ENCODE results near the gene C12orf56. TPM values are rescaled to one million over a fixed set of nuclear protein-coding genes. Genes with fewer than 3 reads are reported as not detected.

C12orf56 gene
- total and polyA plus RNA-seq, 7 donors, result 0.22 to 2.1 (median 0.44) TPM; not detected in 3

DNA sequence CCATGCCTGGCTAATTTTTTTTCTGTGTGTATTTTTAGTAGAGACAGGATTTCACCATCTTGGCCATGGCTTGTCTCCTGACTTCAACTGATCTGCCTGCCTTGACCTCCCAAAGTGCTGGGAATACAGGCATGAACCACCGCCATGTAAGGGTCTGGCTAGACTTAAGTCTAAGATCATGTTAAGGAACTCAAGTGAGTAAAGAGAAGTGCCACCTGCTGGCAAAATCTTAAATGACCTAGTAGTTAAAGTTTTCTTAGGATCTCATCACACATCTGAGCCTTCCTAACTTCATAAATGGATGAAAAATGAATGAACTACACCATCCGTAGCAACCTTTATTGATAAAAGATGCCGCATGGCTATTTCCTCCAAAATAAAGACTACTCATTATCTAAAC is 1.7 kb upstream of the C12orf56 start:
- Histone ChIP-seq H3K4me1 (peaks cover 0 to 10% (median 8%) of the 10 kb centered on the region in 4 donors), H3K9me3 (no peaks in the 10 kb centered on the region), H3K36me3 (no peaks in the 10 kb centered on the region), H3K27ac (no peak overlapping the region), H3K27me3 (peaks cover 14 to 37% (median 18%) of the 10 kb centered on the region in 3 donors), H3K4me3 (no peak overlapping the region)
- no peak for TF ChIP-seq POLR2AphosphoS5 (IDR thresholded peaks at IDR 0.05)
- TF ChIP-seq, protein P1, sequence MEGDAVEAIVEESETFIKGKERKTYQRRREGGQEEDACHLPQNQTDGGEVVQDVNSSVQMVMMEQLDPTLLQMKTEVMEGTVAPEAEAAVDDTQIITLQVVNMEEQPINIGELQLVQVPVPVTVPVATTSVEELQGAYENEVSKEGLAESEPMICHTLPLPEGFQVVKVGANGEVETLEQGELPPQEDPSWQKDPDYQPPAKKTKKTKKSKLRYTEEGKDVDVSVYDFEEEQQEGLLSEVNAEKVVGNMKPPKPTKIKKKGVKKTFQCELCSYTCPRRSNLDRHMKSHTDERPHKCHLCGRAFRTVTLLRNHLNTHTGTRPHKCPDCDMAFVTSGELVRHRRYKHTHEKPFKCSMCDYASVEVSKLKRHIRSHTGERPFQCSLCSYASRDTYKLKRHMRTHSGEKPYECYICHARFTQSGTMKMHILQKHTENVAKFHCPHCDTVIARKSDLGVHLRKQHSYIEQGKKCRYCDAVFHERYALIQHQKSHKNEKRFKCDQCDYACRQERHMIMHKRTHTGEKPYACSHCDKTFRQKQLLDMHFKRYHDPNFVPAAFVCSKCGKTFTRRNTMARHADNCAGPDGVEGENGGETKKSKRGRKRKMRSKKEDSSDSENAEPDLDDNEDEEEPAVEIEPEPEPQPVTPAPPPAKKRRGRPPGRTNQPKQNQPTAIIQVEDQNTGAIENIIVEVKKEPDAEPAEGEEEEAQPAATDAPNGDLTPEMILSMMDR (IDR thresholded peaks at IDR 0.05), result no peak
- TF ChIP-seq EP300 (IDR thresholded peaks at IDR 0.05), result no peak
- TF ChIP-seq POLR2A (IDR thresholded peaks at IDR 0.05), result no peak
- 57 to 84% methylated on average over 3 of the region's 3 CpGs for WGBS, 2 donors
- no peak for DNase-seq
- intact Hi-C loops (cut with DNase I), result no loop called here

- intact Hi-C loops (cut with DNase I), result no loop called here
- peaks cover 0 to 10% (median 8%) of the 10 kb centered on the region in 4 donors for H3K4me1 ChIP-seq
- no peak overlapping the region for H3K4me3 ChIP-seq
- 88% methylated on average over 18 of the region's 18 CpGs for WGBS, 2 donors
- no peak for DNase-seq
- peaks cover 14 to 37% (median 18%) of the 10 kb centered on the region in 3 donors for H3K27me3 ChIP-seq
- no peak overlapping the region for H3K27ac ChIP-seq
- TF ChIP-seq POLR2A (IDR thresholded peaks at IDR 0.05) (no peak), EP300 (IDR thresholded peaks at IDR 0.05) (no peak), POLR2AphosphoS5 (IDR thresholded peaks at IDR 0.05) (no peak)
- TF ChIP-seq, protein P1 (IDR thresholded peaks at IDR 0.05), result no peak
- H3K36me3 ChIP-seq, result no peaks in the 10 kb centered on the region
- H3K9me3 ChIP-seq, result no peaks in the 10 kb centered on the region
These were observed 1.4 kb downstream of the C12orf56 start for GRCh38 chr12:64389154-64389553.

- Histone ChIP-seq H3K36me3 (no peaks in the 10 kb centered on the region), H3K9me3 (no peaks in the 10 kb centered on the region), H3K27ac (no peak overlapping the region), H3K4me3 (no peak overlapping the region), H3K4me1 (peaks cover 0 to 10% (median 8%) of the 10 kb centered on the region in 4 donors), H3K27me3 (peaks cover 14 to 31% (median 18%) of the 10 kb centered on the region in 3 donors)
- intact Hi-C loops (cut with DNase I), result no loop called here
- DNase-seq, result no peak
- TF ChIP-seq, protein P1 (IDR thresholded peaks at IDR 0.05), result no peak
- TF ChIP-seq POLR2A (IDR thresholded peaks at IDR 0.05) (no peak), EP300 (IDR thresholded peaks at IDR 0.05) (no peak), POLR2AphosphoS5 (IDR thresholded peaks at IDR 0.05) (no peak)
- WGBS, 2 donors, result 93 to 94% methylated on average over 6 of the region's 6 CpGs
These were observed 3.3 kb downstream of the C12orf56 start for GRCh38 chr12:64387197-64387816.

DNA sequence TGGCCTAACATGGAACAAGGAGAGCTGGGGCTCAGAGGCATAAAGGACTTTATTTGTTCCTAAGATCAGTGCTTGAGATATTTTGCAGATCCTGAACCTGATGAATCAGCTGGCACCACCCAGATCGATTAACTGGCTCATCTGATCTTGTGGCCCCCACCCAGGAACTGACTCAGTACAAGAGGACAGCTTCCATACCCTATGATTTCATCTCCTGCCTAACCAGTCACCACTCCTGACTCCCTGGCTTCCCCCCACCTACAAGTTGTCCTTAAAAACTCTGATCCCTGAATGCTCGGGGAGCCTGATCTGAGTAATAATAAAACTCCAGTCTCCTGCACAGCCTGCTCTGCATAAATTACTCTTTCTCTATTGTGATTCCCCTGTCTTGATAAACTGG is 5.1 kb downstream of the C12orf56 start:
- 63 to 76% methylated on average over 2 of the region's 2 CpGs for WGBS, 2 donors
- no peak for DNase-seq
- no peaks in the 10 kb centered on the region for H3K36me3 ChIP-seq
- H3K27me3 ChIP-seq, result peaks cover 7 to 14% (median 8%) of the 10 kb centered on the region in 3 donors
- intact Hi-C loops (cut with DNase I), result no loop called here
- no peak overlapping the region for H3K27ac ChIP-seq
- TF ChIP-seq, protein P1 (IDR thresholded peaks at IDR 0.05), result no peak
- TF ChIP-seq EP300 (IDR thresholded peaks at IDR 0.05) (no peak), POLR2A (IDR thresholded peaks at IDR 0.05) (no peak), POLR2AphosphoS5 (IDR thresholded peaks at IDR 0.05) (no peak)
- peaks cover 0 to 4% (median under 1%) of the 10 kb centered on the region in 4 donors for H3K9me3 ChIP-seq
- H3K4me3 ChIP-seq, result no peak overlapping the region
- H3K4me1 ChIP-seq, result peaks cover 0 to 5% (median 4%) of the 10 kb centered on the region in 4 donors

All from sigmoid colon (tissue), 7 donors.